NCI-H226 (cell line): ENCODE results near the gene WBP1.
"Not testable (repeated sequence)": the region's sequence is repeated elsewhere in the genome, so short reads cannot be mapped to it uniquely, and the experiment has no call there.

Source experiments
- DNase-seq: peaks from one replicate; pipeline ENCODE4 v3.0.0-alpha.2; 2015

WBP1 gene

DNA sequence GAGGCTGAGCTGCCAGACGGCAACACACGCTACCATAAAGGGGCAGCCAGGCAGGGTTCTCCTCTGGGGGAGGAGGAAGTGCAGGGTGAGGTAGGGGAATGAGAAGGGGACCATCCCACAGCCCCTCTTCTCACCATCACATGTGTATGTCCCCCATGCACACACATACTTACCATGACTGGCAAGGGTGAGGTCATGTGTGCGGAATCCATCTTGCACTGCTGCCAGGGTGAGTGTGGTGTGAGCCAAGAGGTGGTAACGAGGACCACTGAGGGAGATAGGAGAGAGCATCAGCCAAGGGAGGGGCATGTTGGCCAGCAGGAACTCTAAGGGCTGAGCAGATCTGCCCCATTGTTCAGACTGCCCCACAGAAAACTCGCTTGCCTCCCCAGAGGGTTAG lies 29.6 kb upstream of the WBP1 start:
- peak; percentile 28 for DNase-seq

DNA sequence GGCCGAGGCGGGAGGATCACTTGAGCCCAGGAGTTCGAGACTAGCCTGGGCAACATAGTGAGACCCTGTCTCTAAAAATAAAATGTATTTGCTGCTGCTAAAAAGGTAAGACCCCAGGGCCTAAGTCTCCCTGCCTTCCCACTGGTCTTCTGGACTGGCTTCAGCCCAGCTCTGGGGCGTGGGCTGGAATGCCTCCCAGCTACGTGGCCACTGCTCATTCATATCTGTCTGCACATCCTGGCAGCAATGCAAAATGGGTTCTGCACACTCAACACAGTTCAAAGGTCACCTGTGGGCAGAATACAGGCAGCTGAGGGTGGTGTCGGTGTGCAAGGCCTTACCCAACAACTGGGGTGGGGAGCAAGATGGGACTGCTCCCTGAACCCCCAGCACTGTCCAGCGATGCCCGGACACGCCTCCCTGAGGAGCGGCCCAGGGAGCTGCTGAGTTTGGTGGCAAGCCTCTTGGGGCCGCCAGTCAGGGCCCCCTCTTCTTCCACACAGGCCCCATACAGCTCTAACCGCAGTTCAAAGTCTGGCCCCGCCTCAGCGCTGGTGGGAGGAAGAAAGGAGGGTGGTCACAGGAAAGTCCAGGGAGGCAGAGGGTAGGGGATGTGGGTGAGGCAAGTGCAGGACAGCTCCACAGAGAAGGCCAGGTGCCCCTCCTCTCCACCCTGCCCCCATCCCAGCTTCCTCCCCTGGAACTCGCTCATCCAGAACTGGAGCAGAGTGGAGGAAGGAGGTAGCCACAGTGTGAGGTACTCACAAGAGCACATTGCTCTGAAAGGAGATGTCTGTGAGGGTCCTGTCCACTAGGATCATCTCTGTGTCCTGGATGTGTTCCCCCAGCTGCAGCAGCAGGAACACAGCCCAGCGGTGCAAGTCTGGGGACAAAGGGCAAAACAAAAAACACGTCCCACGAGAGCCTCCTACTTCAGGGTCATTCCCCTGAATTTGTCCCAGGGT lies 28.5 kb upstream of the WBP1 start:
- peak; percentile 28 for DNase-seq

DNA sequence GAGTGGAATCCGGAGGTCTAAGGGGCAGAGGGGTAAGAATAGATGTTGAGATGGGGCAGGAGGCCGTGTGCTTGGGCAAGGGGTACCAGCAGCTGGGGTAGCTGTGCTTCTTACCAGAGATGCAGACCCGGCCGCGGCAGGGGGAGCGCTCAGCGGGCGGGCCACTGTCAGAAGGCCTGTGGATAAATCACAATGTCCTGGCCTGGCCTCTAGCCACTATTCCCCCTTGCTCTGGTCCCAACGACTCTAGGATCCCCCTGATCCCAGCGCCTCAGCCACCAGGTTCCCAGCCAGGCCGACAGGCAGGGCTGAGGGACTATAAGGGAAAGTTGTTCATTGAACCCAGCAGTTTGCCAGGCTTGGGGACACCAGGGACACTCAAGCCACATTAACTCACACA lies 27.7 kb upstream of the WBP1 start:
- no peak for DNase-seq

DNA sequence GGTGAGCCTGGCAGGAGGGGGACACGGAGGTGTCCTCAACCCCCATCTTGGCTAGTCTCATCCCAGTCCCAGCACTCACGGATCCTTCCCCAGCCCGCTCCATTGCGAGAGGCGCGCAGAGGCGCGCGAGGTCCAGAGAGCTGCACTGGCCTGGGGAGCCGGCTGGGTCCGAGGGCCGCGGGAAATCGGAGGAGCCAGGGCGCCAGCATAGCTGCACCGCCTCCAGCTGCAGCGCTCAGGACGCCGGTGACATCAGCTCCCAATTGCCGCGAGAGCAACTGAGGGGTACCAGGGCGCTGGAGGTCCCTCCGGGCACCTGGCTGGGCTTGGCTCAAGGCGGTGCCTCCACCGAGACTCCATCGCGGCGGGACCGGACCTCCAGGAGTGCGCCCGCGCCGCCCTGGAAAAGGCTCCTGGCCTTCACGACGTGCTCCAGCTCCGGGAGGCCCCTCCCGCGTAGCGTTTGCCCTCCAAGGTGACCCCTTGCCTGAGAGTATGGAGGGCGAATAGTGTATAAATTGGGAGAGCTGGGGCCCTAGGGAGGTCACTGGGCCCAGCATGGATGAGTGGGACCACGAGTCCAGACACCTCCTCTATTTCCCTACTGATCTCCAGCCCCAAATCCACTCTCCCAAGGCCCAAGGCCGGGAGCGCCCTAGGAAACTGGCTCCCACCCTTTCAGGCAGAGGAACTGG lies 22.0 kb upstream of the WBP1 start:
- no peak for DNase-seq

DNA sequence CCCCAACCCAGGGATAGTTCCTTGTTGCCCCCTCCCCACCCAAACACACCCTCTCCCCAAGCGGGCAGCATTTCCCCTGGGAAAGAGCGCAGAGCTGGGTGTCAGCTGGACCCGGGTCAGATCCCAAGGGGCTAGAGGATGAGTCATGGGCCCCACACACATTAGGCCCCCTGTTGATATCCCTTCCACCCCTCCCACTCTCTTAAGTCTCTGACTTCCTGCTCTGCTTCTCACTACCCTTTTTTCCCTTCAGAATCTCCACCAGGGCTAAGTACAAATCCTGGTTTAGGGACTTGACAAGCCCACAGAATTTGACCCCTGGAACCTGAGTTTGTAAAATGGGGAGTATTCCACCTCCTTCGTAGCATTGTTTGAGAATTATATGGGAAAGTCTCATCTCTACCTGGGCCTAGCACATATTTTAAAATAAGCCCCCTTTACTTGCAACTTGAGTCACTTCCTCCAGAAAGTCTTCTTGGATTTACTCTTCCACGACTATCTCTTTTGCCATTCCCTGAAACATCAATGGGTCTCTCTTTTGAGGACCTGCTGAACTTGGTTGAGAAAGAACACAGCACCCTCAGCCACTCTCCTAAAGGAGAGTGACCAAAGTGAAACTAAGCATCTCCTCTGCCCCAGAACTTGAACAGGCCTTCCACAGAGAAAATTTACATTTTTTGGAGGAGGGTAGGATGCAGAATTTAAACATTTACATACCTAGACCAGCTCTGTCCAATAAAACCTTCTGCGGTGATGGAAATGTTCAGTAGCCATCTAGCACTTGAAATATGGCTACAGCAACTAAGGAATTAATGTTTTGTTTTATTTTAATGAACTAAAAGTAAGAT lies 21.2 kb upstream of the WBP1 start:
- DNase-seq, result no peak

DNA sequence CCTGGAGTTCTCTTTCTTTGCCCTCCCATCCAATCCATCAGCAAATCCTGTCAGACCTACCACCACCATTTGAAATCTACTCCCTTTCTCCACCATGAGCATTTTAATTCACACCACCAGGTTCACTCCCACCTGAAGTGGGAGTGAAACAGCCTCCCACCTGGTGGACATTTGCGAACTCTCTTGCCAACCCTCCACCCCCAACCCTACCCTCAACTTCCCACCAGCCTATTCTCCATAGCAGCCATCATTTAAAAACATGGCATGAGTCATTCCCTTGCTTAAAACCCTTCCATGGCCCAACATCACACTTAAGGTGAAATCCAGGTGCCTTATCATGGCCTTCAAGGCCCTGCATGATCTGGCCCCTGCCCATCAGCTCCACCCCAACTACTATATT lies 20.0 kb upstream of the WBP1 start:
- DNase-seq, result no peak

DNA sequence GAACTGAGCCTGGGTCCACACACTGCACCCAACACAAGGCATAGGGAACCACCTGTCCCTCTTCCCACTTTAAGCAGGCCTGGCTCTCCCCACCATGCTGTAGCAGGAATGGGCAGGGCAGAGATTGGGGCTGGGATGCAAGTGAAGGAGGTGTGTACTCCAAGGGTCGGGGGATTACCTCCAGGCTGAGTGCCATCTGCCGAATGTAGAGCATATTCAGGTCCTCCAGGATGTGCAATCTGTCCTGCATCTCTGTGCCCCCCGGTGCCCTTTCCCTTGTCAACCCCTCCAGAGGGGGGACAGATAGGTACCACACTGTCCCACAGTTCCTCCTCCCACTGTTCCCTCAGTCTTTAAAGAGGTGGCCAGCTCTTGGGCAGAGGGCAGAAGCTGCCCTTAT lies 18.9 kb upstream of the WBP1 start:
- DNase-seq, result no peak

DNA sequence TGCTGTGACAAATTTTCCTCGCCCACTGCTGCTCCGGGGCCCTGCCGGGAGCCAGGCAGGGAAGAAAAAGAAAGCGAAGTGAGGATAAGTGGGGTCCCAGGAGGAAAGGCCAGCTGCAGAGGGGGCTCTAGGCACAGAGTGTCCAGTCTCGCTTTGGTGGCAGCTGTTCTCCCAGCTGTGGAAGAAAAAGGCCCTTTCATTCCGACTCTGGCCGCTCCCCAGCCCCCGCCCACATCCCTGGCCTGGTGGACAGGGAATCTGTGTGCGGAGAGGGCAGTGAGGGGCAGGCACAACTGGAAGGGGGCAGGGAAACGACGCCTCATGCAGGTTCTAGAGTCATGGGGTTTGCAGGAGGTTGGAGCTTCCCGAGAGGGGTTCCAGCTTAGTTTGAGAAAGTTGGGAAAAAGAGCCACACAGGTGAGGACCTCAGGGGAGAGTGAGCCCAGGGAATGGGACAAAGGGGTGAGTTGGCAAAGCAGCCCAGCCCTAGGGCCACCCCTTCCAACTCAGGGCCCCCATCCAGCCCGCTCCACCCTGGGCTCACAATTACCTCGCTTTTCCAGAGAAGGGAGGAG lies 18.3 kb upstream of the WBP1 start:
- no peak for DNase-seq

DNA sequence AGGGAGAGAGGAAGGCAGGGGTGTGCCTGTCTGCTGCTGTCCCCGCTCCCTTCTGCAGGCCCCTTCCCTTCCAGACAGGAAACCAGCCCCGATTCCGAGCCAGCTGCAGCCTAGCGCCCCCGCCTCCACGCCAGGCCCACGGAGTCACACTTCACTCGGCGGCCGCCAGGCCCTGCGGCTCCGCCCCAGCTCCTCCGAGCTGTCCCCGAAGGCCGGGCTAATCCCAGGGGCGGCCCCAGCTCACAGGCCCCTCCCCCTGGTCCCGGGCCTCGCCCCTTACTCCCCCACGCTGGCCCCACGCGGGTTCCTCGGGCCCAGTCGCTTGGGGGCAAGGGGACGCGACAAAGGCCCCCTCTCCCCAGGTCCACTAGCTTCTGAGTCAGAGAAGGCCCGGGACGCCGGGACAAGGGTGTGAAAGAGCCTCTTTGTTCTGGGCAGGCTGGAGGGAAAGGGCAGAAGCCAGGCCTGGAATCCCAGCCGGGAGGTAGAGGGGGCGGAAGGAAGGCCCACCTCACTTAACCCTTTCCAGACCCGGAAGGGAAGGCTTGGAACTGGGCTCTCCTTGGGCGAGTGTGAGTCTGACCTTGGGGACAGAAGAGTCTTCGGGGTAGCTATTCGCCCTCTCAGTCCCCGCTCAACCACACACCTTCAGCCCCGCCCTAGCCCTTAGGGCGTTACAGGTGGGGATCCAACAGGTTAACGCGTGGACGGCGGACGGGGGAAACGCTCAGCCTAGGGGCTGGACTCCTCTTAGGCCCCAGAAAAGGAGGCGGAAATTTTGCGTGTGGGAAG lies 17.7 kb upstream of the WBP1 start:
- DNase-seq, result no peak

DNA sequence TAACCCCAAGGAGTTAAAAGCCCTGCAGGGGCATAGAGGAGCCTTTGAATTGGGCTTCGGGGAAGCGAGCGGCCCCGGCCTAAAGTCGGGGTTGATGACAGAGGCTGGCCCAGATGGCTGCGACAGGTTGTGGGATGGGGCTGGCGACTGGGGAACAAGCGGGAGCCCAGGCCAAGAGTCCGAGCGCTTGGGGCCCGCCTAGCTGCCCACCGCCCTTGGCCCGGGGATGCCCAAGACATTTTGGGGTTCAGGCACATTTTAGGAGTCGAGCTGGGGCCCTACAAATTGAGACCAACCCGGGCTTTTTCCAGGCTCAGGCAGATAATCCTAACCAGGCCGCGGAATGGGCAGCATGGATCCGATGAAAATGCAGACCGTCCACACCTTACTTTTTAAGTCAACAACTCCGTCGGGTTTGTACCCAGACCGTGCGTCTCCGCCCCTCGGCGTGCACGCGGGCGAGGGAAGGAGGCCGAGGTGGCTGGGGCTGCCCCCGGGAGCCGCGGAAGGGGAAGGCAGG lies 17.0 kb upstream of the WBP1 start:
- DNase-seq, result no peak

DNA sequence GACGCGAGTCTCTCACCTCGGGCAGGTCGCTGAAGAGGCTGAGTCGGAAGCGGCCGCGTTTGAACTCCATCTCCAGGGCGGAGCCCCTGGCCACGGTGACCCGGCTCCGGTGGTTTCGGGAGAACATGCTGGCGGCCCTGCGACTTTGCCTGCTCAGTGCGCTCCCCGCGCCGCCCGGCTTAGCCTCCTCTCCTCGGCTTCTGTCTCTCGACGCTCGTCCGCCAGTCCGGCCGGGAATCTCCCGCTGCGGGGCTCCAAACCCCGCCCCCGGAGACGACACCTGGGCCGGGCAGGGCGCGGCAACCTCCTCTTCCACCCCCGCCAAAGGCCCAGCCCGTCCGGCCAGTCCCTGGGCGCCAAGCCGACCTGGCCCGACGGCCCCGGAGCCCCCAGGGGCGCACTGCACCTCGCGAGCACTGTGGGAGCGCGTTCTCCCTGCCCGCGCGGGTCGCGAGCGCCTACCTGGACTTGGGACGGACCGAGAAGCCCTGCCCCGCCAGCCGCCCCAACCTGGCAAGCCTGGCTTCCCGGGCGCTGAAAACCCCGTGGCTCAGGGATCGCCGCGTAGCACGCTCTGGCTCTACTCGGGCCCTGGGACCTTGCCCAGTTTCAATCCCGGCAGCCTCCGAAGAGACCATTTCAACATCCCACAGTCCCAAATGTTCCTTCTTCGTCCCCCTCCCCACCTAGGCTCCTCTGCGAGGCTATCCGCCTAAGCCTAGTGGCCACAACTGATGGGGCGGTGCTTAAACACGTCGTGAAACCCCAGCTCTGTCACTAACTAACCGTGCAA lies 16.4 kb upstream of the WBP1 start, which contains the start of gene RTKN:
RTKN (minus strand) TSS at position 248 of the 793 bp plus-strand sequence; CDS start at position 127, 121 bp downstream.
- no peak for DNase-seq

DNA sequence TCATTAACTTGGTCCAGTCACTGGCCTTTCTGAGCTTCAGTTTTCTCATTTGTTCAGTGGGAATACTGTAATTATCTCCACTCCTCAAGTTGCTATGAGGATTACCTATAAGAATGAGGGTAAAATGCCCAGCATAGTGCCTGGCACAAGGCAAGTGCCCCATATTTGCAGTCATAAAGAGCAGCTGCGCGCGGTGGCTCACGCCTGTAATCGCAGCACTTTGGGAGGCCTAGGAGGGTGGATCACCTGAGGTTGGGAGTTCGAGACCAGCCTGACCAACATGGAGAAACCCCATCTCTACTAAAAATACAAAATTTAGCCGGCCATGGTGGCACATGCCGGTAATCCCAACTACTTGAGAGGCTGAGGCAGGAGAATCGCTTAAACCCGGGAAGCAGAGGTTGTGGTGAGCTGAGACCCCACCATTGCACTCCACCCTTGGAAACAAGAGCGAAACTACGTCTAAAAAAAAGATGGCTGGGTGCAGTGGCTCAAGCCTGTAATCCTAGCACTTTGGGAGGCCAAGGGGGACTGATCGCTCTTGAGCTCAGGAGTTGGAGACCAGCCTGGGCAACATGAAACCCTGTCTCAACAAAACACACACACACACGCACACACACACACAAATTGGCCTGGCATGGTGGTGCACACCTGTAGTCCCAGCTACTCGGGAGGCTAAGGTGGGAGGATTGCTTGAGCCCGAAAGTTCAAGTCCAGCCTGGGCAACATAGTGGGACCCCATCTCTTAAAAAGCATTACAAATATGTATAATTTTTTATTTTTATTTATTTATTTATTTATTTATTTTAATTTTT lies 15.5 kb upstream of the WBP1 start:
- DNase-seq, result not testable (repeated sequence)

DNA sequence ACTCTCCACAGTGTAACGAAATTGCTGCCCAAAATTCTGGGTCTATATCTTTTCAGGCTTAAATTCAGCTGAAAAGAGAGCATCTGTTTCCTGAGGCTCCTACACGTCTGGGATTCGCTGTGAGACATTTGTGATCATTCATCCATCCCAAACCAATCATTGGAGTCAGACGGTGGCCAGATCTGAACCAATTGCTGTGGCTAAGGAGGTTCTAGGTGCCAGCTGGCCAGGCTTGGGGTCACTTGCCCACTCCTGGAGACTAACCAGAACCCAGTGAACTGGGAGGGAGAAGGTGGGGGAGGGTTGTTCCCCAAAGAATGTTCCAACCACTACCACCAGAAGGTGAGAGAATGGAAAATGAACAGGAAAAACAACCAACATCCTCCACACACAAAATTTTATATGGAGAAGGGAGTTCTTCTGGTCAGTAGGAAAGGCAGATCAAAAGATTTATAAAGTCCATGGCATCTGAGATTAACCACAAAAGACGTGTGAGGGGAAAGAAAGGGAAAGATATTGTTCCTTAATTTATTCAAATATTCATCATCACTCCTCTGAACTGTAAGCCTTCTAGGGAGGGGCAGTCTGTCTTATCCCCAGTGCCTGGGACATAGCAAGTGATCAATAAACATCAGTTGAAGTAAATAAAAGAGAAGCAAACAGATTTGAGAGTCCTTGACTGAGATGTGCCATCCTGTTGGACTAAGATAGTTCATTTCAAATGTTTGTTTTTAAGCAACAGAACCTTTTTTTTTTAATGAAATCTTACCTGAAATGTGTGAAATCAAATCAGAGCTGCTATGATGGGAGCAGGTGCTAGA lies 13.5 kb upstream of the WBP1 start:
- no peak for DNase-seq

DNA sequence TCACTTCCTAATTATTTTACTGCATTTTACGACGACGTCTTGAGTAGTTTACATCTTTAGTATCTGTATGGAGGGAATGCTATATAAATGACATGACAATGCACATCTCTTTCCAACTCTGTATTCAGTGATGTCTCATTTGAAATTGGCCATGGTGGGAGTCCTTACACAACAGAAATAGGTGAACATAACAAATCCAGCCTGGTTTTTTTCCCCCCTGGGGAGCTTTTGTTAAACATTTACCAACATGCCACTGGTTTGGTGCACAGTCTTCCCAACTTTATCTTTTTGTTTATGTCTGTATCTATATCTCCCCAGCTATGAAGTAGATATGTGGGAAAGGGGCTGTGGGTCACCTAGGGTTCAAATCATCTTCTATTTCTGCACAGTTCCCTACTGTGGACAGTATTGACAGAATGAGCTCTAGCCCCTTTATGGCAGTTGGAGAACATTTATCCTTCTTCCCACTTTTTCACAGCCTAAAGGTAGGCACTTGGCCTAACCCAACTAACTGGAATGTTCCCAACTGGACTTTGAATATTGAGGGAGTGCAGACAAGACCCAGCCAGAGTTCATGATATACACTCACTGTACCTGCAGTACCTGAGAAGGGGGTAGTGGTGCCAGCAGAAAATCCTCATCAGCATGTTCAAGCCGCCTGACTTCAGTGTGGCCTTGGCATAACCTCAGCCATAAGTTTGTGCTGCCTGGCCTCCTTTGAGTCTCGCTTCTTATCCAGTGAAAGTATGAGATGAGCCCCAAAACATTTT lies 10.8 kb upstream of the WBP1 start:
- no peak for DNase-seq

DNA sequence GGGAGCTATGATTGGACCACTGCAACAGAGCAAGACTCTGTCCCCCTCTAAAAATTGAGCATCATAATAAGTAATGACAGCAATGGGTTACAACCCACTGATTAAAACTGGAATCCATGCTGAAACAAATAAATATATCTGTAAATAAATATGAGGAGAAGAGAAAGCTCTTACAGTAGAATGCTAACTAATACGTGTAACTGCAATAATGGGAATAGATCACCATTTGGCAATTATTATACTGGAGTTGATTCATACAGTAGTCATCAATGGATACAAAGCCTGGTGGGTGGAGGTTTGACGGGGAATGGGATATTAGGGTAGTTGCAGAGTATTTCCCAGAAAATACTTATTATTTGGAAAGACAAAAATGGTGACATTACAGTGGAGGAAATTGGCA lies 9.5 kb upstream of the WBP1 start:
- no peak for DNase-seq

DNA sequence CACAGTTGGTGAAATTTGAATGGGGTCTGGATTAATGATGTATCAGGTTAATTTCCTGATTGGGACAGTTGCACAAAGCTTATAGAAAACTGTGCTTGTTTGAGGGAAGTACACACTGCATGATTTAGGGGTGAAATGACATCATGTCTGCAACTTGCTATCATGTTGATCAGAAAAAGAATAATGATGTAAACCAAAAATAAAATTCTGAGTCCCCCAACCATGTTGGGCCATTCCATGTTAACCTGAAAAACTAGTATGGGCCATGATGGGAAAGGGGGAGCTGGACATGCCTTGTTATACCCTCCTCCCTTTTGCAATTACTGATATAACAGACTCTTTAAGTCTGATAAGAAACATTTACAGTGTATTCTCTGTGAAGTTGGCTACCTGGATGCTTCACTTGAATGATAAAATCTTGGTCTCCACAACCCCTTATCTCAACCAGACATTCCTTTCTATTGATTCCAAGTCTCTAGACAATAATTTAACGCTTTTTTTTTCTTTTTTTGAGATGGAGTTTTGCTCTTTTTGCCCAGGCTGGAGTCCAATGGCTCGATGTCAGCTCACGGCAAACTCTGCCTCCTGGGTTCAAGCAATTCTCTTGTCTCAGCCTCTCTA lies 7.6 kb upstream of the WBP1 start:
- DNase-seq, result no peak

DNA sequence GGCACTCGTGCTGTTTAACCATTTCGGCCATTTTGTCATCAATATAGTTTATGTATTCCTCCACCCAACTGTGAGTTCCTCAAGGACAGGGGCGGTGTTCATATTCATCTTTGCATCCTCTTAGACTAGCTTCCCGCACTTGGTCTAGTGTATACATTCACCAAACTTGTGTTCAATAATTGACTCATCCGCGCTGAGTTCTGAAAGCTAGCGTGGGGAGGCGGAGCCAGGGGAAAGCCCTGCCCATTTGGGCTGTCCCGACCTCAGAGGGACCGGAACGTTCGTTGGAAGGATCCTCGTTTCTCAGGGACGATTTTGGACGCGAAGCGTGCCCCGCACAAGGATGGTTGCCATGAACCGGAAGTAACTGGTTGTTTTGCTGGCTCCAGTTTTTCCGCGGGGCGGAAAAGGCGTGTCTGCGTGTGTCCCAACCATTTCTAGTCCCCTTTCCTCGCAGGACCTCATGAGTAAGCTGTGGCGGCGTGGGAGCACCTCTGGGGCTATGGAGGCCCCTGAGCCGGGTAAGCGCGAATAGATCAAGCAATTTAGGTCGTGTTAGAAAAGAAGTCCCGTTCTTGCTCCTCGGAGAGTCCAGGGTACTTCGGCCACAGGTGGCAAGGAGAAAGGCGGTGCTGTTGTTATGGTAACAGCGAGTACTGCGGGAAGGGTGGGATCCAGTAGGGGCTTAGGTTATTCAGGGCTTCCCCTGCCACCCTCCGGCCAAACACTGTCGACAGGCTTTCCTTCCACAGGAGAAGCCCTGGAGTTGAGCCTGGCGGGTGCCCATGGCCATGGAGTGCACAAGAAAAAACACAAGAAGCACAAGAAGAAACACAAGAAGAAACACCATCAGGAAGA lies 3.4 kb upstream of the WBP1 start, which contains the start of gene INO80B:
INO80B (plus strand) TSS at position 434 of the 858 bp plus-strand sequence; CDS start at position 464, 30 bp downstream.
- peak; percentile 87 for DNase-seq
